ENCODE data around the gene R3HDM2. TPM values are rescaled to one million over a fixed set of nuclear protein-coding genes. Genes with fewer than 3 reads are reported as not detected.

The R3HDM2 gene
- total and polyA plus RNA-seq, 8 donors = 14.5 to 39.8 (median 24.4) TPM

DNA sequence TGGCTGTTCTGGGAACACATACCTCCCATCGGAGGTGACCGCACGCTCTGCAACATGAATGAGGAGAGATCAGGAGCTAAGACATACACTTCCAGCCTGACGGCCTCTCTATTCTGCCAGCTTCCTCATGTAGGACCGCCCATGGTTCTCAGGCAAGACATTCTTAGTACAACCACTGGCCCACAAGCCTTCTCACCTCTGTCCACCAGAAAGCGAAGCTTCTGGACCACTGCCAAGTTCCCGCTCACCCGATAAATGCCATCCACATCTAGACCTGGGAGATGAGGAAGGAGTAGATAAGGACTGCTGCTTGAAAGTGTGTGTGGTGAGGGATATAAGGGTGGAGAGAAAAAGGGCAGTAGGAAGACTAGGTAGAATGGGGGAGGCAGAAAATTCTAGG lies 43.6 kb upstream of the R3HDM2 start:
- H3K27ac ChIP-seq = no peak overlapping the region
- intact Hi-C loops (cut with DNase I) = no loop called here
- no peak for TF ChIP-seq CTCF (IDR thresholded peaks at IDR 0.05)
- peak in 1 of 6 donors; percentile 55 for DNase-seq
- FAIRE-seq = no peak
- WGBS, 2 donors = 75 to 76% methylated on average over 8 of the region's 8 CpGs
- H3K36me3 ChIP-seq = no peaks in the 10 kb centered on the region
- no peak for ATAC-seq
- H3K4me1 ChIP-seq = peaks cover 3 to 5% (median 3%) of the 10 kb centered on the region in 3 donors
- no peak overlapping the region for H3K4me3 ChIP-seq
- H3K9me3 ChIP-seq = no peaks in the 10 kb centered on the region
- peaks cover 0 to 4% (median 0%) of the 10 kb centered on the region in 4 donors for H3K27me3 ChIP-seq

DNA sequence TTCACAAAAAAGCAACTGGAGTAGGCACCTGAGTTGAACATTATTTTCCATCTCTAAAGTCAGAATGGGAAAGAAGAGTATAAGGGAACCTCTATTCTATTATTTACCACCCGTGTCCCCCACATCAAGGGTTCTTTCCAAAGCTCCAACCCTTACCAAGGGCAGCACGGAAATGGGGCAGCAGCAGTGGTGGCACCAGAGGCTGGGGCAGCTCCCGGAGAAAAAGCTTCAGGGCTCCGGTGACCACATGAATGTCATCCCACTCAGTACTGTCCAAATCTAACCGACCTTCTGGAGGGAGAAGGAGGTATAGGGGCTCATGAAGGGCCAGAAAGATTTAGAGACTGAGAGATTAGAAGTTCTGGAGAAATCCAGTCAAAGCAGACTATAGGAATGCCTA lies 43.0 kb upstream of the R3HDM2 start:
- no peaks in the 10 kb centered on the region for H3K36me3 ChIP-seq
- no peak overlapping the region for H3K4me3 ChIP-seq
- ATAC-seq = no peak
- intact Hi-C loops (cut with DNase I) = no loop called here
- no peak for TF ChIP-seq CTCF (IDR thresholded peaks at IDR 0.05)
- H3K27ac ChIP-seq = no peak overlapping the region
- WGBS, 2 donors = 81 to 83% methylated on average over 5 of the region's 5 CpGs
- no peak for FAIRE-seq
- no peaks in the 10 kb centered on the region for H3K9me3 ChIP-seq
- H3K27me3 ChIP-seq = peaks cover 0 to 4% (median 0%) of the 10 kb centered on the region in 4 donors
- H3K4me1 ChIP-seq = peaks cover 3 to 5% (median 3%) of the 10 kb centered on the region in 3 donors
- DNase-seq = peak in 1 of 6 donors; percentile 22

DNA sequence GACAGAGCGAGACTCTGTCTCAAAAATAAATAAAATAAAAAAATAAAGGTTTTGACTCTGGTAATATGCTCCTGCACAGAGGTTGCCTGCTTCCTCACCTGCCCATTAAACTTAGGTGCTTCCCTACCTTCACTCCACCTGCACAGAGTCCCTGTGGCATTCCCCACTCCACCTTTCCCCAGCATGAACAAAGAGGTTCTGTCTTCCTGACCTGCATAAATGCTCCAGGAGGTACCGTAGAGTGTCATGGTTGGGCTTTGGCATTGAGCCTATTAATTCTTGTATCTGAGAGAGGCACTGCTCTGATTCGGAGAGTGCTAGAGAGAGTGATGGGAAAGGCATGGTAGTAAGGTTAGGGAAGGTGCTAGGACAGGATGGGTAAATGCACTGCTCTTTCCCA lies 42.5 kb upstream of the R3HDM2 start:
- FAIRE-seq = no peak
- Histone ChIP-seq H3K4me1 (peaks cover 3 to 5% (median 3%) of the 10 kb centered on the region in 3 donors), H3K27me3 (peaks cover 0 to 4% (median 0%) of the 10 kb centered on the region in 4 donors), H3K27ac (no peak overlapping the region), H3K4me3 (no peak overlapping the region), H3K36me3 (no peaks in the 10 kb centered on the region), H3K9me3 (no peaks in the 10 kb centered on the region)
- 38 to 41% methylated on average over 3 of the region's 3 CpGs for WGBS, 2 donors
- ATAC-seq = peak in 3 of 4 donors; percentile 12 to 53 (median 46)
- peak in 1 of 6 donors; percentile 5 for DNase-seq
- no peak for TF ChIP-seq CTCF (IDR thresholded peaks at IDR 0.05)
- intact Hi-C loops (cut with DNase I) = no loop called here

GRCh38 chr12:57472391-57472790 lies 41.5 kb upstream of the R3HDM2 start:
- DNase-seq (peak in 1 of 6 donors; percentile 13), ATAC-seq (no peak), FAIRE-seq (no peak)
- 73 to 77% methylated on average over 3 of the region's 3 CpGs for WGBS, 2 donors
- no peaks in the 10 kb centered on the region for H3K36me3 ChIP-seq
- no peak overlapping the region for H3K4me3 ChIP-seq
- peaks cover 3 to 5% (median 3%) of the 10 kb centered on the region in 3 donors for H3K4me1 ChIP-seq
- H3K9me3 ChIP-seq = no peaks in the 10 kb centered on the region
- H3K27ac ChIP-seq = no peak overlapping the region
- TF ChIP-seq CTCF (IDR thresholded peaks at IDR 0.05) = no peak
- H3K27me3 ChIP-seq = peaks cover 0 to 4% (median 0%) of the 10 kb centered on the region in 4 donors
- intact Hi-C loops (cut with DNase I) = no loop called here

- ATAC-seq = no peak
- 78 to 90% methylated on average over 3 of the region's 3 CpGs for WGBS, 2 donors
- no peak for TF ChIP-seq CTCF (IDR thresholded peaks at IDR 0.05)
- Histone ChIP-seq H3K4me1 (peaks cover 3 to 5% (median 3%) of the 10 kb centered on the region in 3 donors), H3K4me3 (no peak overlapping the region), H3K9me3 (no peaks in the 10 kb centered on the region), H3K36me3 (no peaks in the 10 kb centered on the region), H3K27me3 (peaks cover 0 to 4% (median 0%) of the 10 kb centered on the region in 4 donors), H3K27ac (no peak overlapping the region)
- DNase-seq = peak in 1 of 6 donors; percentile 17
- FAIRE-seq = no peak
- intact Hi-C loops (cut with DNase I) = no loop called here
Measured at GRCh38 chr12:57471661-57472060, 40.8 kb upstream of the R3HDM2 start.
